GM21381 (cell line): ENCODE results near the gene TNIP3.
"Not testable (repeated sequence)": the region's sequence is repeated elsewhere in the genome, so short reads cannot be mapped to it uniquely, and the experiment has no call there.

ENCODE experiments used
- ATAC-seq: cut with Tn5 transposase; IDR thresholded peaks from one replicate; pipeline ENCODE4 v1.9.1; 2021; ENCODE audit warnings: mild to moderate bottlenecking, moderate library complexity; ENCODE audit not compliant: unreplicated experiment

The TNIP3 gene

DNA sequence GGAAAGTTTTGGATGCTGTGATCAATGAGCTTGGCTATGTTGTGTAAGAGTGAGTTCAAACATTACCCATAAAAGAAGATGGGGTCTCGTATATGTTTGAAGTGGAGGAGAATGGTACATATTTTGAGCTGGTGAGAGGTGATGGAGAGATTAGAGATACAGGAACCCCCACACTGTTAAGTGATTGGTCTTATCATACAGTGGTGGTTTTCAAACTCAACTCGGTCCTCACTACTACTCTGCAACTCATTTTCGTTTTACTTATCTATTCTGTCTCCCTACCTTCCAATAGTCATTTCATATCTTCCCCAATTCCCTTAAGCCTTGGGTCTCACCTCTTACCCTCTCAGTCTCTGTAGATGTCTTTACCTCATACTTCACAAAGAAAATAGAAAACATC is 16.4 kb upstream of the TNIP3 start:
- ATAC-seq: no peak

DNA sequence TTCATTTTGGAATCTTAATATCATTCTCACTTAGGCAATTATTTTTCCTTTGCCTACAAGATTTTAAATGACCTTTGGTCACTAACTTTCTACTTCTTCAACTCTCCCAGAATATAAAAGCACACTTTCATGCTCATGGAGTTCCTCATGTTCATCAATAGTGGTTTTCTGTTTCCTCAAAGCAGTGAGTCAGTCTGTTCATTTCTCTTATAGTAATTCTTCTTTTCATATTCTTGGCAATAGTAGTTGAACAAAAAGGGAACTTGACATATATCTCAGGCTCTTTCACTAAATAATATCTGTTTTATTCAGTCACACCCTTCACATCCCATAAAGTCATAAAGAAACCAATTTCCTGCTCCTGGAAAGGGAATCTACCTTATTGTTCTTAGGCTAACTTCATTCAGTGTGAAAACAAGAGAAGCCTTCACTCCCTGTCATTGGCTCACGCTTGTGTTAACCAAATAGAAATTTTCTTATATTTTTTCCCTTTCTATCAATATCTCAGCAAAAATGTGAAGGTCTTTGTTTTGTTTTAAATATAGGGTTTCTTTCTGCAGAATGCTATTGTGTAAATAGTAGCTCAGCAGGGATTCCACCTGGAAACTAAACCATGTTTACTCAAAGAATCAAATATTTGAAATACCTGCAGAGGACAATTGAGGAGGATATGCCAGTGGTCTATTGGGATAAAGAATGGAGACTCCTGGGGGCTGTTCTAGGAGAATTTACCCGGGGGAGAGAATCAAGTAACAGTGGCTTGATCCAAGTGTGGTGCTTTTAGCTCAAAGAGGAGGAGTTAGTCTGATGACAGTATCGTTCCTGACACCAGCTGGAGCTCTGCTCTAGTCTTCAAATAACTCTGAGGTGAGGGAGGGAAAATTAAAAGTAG is 13.4 kb upstream of the TNIP3 start:
- ATAC-seq: no peak

DNA sequence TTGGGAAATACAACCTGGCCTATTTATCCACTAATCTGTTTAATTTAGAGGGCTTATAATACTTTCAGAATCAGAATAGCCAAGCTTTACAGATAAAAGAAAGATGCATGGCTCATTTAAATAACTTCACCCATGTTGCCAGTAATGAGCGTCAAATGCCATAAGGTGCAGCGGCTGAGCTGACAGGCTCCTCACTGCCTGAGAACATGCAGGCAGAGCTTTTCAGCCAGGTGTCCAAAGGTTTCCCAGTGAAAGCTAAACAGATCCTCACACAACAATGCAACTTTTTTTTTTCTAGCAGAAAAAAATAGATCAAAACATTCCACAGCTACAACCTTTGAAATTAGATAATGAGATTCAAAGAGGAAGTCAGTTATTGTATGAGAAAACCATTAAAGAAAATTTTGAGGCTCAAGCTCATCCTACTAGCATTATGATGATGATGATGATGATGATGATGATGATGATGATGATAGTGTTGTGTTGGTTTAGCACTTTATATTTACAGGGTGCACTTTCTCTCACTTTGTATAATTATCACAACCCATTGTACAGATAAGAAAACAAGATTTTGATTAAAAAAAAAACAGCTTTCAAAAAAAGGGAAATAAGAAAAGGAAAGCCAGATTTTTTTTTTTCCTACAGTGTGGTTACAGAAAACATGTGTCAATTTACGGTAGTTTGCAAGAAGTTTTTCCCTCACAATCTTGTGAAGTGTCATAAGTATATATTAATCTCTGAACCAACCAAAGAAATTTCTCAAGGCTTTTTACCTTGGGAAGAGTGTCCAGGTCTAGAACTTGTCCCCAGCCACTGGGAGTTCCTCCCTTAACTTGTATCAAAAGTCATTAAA is 12.2 kb upstream of the TNIP3 start:
- no peak for ATAC-seq

GRCh38 chr4:121171477-121171876 is 7.4 kb upstream of the TNIP3 start:
- not testable (repeated sequence) for ATAC-seq

GRCh38 chr4:121168446-121169281 is 4.5 kb upstream of the TNIP3 start:
- ATAC-seq: peak; percentile 95

GRCh38 chr4:121166976-121167375 is 2.9 kb upstream of the TNIP3 start:
- no peak for ATAC-seq

- ATAC-seq: no peak
These were observed 1.1 kb upstream of the TNIP3 start for GRCh38 chr4:121165206-121165605.

DNA sequence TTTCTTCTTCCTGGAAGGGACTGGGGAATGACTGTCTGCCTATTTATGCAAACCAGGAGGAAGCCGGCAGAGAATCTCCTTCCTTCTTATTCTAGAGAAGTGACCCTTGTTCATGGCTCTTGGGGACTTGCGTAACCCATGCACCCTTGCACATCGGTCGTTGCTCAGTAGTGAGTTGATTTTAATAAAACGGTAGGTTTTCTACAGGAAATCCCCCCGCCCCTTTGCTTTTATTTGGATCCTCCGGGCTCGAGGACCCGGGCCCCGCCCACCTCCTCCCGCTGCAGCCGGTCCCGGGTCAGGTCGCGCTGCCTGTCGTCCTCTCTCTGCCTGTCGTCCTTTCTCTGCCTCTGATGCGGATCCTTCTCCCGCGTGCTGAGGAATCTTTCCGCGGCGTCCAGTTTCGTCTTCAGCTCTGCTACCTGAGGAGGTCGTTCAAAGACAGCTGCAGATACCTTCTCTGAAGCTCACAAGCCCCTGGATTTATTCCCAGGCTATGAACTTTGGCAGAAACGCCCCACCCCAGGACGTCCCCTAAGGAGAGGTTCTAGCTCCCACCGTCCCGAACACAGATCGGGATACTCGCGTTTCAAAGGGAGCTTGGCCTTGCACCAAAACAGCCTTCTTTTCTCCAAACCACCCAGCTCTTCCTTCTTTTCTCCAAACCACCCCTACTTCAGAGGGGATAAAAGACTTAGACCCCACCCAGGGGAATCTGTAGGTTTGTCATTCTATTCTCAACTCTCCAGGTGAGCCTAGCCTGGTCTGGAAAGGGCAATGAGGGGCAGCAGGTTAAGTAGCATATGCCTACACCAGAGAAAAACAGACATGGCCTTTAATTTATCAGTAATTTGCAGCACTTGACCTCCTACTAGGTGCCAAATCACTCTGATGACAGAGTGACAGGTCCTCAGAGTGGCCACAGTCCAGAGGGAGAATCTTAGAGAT is 7.0 kb downstream of the TNIP3 start:
- ATAC-seq: no peak

DNA sequence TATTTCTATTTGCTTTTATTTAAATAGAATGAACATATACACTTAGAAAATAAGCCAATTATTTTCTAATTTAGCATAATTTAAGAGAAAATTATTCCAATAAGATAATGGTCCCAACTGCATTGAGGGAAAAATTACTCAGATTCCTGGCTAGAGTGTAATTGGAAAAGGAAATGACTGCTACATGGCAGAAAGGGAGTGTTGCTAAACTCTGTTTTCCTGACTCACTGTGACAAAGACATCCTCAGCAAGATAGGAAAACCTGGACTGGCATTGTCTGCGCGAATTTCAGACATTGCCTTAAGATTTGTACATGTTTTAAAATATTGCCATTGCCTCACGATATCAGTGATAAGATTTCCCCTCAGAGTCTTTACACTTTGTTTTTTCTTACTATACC is 8.2 kb downstream of the TNIP3 start:
- ATAC-seq: no peak

- ATAC-seq: no peak
These were observed 10.0 kb downstream of the TNIP3 start for GRCh38 chr4:121154103-121154515.

GRCh38 chr4:121151942-121152341 is 12.2 kb downstream of the TNIP3 start:
- no peak for ATAC-seq

DNA sequence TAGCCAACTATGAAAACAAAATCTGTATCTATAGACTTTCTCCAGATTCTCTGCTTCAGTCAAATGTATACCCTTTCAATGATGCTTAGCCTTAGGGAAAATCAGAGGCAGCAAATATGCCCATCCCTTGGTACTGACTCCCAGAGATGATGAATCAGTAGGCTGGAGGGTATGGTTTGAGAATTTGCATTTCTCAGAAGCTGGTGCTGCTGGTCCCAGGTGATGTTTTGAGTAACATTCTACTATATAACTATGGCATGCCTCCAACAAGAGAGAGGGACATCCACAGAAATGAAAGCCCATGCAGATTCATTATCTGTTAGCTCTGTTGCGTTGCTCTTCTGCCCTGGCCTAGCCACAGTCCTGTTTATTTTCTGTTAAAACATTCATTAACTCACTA is 13.6 kb downstream of the TNIP3 start:
- no peak for ATAC-seq

GRCh38 chr4:121150003-121150402 is 14.1 kb downstream of the TNIP3 start:
- no peak for ATAC-seq

- ATAC-seq: no peak
These were observed 15.5 kb downstream of the TNIP3 start for GRCh38 chr4:121148621-121149020.

DNA sequence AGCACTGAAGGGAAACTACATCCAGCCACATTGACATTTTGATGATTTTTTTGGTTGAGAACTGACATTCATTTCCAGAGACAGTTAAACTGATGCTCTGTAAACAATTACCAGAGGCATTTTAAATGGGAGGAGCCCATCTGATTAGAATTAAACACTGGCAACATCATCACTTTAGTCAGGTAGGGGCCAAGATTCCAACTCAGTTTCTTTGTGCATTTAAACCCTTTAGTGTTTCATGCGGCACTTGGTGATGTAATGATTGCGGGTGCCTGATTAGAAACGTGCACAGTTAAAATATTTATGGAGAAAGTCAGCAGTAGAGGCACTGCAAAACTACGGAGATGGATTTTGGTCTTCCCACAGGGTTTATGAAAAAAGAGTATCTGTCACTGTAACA is 16.1 kb downstream of the TNIP3 start:
- ATAC-seq: no peak

DNA sequence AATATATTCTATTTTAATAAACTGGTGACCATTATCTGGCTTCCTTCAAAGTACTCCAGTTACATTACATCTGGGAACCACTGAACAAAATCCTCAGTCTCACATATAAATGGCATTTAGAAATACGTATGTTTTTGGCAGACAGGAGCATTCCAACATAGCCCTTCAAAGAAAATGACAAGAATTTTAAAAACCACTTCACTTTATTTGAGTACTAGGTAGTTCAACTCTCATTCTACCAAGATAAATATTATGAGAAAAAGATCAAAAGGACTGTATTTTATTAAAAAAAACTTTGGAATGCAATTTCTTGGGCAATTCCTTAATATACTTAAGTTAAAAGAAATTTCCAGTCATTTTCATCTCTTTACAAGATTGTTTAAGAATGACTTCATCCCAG is 17.6 kb downstream of the TNIP3 start:
- ATAC-seq: no peak

GRCh38 chr4:121145430-121145829 is 18.7 kb downstream of the TNIP3 start:
- ATAC-seq: no peak

DNA sequence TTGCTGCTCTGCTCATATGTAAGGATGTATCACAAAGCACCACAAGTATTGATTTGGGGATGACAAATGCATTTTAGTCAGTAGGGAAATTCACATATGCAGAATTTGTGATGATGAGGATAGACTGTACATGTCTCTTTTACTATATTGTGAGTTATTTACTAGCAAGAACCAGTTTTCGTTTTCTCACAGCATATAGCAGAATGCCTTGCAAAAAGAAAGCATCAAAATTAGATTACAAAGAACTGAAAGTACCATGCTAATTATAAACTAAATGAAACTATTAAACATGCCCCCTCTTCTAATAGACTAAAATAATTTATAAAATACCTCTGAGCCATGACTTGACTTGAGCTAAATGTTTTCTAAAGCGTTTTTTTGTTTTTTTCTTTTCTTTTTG is 20.1 kb downstream of the TNIP3 start:
- no peak for ATAC-seq

GRCh38 chr4:121143131-121143530 is 21.0 kb downstream of the TNIP3 start:
- no peak for ATAC-seq
